ENCODE data around the gene ANXA2.

Gene ANXA2

GRCh38 chr15:60320365-60320764 is 77.4 kb downstream of the ANXA2 start:
- TF ChIP-seq, protein P1, sequence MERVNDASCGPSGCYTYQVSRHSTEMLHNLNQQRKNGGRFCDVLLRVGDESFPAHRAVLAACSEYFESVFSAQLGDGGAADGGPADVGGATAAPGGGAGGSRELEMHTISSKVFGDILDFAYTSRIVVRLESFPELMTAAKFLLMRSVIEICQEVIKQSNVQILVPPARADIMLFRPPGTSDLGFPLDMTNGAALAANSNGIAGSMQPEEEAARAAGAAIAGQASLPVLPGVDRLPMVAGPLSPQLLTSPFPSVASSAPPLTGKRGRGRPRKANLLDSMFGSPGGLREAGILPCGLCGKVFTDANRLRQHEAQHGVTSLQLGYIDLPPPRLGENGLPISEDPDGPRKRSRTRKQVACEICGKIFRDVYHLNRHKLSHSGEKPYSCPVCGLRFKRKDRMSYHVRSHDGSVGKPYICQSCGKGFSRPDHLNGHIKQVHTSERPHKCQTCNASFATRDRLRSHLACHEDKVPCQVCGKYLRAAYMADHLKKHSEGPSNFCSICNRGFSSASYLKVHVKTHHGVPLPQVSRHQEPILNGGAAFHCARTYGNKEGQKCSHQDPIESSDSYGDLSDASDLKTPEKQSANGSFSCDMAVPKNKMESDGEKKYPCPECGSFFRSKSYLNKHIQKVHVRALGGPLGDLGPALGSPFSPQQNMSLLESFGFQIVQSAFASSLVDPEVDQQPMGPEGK (CRISPR knock-in tag; IDR thresholded peaks at IDR 0.05; ENCODE audit: borderline replicate concordance): no peak
- TF ChIP-seq CSDC2 (CRISPR knock-in tag; IDR thresholded peaks at IDR 0.05) (no peak), ESRRG (CRISPR knock-in tag; IDR thresholded peaks at IDR 0.05) (no peak)
- TF ChIP-seq, protein P2, sequence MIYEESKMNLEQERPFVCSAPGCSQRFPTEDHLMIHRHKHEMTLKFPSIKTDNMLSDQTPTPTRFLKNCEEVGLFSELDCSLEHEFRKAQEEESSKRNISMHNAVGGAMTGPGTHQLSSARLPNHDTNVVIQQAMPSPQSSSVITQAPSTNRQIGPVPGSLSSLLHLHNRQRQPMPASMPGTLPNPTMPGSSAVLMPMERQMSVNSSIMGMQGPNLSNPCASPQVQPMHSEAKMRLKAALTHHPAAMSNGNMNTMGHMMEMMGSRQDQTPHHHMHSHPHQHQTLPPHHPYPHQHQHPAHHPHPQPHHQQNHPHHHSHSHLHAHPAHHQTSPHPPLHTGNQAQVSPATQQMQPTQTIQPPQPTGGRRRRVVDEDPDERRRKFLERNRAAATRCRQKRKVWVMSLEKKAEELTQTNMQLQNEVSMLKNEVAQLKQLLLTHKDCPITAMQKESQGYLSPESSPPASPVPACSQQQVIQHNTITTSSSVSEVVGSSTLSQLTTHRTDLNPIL (CRISPR knock-in tag; IDR thresholded peaks at IDR 0.05; ENCODE audit: low read depth): no peak
- ATAC-seq: no peak

DNA sequence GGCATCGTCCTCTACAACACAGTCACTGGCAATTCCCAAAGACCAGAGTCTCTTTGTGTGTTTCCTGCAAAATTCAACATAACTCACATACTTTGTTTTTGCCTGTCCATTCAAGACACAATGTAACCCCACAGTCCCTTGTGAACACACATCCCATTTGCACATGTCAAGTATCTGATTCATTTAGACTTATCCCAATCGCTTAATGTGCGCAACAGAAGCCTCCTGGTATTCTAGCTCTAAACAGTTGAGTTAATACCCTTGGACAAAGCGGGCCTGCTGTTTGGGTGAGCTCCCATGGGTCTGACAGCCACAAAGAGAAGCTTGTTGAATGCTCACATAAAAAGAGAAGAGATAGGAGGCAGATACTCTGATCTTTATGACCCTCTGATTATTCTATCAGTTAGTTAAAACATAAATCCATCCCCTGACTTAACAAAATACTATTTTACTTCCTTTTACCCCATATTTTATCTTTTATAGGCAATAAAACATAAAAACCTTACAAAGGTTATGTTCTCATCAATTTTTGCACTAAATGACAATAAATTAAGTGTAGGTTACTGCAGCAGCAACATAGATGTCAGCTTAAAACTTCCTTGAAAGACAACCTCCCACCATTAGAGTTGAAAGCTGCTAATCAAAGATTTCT is 79.4 kb downstream of the ANXA2 start:
- no peak for ATAC-seq
- TF ChIP-seq, protein P3, sequence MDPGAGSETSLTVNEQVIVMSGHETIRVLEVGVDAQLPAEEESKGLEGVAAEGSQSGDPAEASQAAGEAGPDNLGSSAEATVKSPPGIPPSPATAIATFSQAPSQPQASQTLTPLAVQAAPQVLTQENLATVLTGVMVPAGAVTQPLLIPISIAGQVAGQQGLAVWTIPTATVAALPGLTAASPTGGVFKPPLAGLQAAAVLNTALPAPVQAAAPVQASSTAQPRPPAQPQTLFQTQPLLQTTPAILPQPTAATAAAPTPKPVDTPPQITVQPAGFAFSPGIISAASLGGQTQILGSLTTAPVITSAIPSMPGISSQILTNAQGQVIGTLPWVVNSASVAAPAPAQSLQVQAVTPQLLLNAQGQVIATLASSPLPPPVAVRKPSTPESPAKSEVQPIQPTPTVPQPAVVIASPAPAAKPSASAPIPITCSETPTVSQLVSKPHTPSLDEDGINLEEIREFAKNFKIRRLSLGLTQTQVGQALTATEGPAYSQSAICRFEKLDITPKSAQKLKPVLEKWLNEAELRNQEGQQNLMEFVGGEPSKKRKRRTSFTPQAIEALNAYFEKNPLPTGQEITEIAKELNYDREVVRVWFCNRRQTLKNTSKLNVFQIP (CRISPR knock-in tag; IDR thresholded peaks at IDR 0.05; ENCODE audit: borderline replicate concordance, low read depth): no peak
- no peak for TF ChIP-seq ZNF8 (CRISPR knock-in tag; IDR thresholded peaks at IDR 0.05)
- TF ChIP-seq, protein P4, sequence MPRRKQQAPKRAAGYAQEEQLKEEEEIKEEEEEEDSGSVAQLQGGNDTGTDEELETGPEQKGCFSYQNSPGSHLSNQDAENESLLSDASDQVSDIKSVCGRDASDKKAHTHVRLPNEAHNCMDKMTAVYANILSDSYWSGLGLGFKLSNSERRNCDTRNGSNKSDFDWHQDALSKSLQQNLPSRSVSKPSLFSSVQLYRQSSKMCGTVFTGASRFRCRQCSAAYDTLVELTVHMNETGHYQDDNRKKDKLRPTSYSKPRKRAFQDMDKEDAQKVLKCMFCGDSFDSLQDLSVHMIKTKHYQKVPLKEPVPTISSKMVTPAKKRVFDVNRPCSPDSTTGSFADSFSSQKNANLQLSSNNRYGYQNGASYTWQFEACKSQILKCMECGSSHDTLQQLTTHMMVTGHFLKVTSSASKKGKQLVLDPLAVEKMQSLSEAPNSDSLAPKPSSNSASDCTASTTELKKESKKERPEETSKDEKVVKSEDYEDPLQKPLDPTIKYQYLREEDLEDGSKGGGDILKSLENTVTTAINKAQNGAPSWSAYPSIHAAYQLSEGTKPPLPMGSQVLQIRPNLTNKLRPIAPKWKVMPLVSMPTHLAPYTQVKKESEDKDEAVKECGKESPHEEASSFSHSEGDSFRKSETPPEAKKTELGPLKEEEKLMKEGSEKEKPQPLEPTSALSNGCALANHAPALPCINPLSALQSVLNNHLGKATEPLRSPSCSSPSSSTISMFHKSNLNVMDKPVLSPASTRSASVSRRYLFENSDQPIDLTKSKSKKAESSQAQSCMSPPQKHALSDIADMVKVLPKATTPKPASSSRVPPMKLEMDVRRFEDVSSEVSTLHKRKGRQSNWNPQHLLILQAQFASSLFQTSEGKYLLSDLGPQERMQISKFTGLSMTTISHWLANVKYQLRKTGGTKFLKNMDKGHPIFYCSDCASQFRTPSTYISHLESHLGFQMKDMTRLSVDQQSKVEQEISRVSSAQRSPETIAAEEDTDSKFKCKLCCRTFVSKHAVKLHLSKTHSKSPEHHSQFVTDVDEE (CRISPR knock-in tag; IDR thresholded peaks at IDR 0.05): no peak
- no peak for TF ChIP-seq GLIS3 (CRISPR knock-in tag; IDR thresholded peaks at IDR 0.05)
- TF ChIP-seq CSDC2 (CRISPR knock-in tag; IDR thresholded peaks at IDR 0.05): no peak

DNA sequence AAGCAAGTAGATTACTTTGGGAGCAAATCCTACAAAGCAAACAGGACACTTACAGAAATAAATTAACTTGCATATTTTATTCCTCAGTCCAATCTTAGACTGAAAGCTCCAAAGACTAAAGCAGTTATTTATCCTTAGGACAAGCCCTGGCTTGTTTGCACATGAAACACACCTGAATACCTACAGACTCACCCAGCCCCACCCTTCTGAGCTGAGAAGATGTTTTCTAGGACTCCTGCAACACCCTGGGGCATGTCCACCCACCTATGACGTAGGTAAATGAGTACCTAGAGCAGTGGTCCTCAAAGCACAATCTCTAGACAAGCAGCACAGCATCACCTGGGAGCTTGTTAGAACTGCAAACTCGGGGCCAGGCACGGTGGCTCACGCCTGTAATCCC is 80.8 kb downstream of the ANXA2 start:
- TF ChIP-seq, protein P1 (CRISPR knock-in tag; IDR thresholded peaks at IDR 0.05; ENCODE audit: borderline replicate concordance): no peak
- TF ChIP-seq SNAI2 (CRISPR knock-in tag; IDR thresholded peaks at IDR 0.05) (no peak), GLIS3 (CRISPR knock-in tag; IDR thresholded peaks at IDR 0.05) (no peak), PPARA (CRISPR knock-in tag; IDR thresholded peaks at IDR 0.05; ENCODE audit: borderline replicate concordance) (no peak)
- no peak for ATAC-seq

DNA sequence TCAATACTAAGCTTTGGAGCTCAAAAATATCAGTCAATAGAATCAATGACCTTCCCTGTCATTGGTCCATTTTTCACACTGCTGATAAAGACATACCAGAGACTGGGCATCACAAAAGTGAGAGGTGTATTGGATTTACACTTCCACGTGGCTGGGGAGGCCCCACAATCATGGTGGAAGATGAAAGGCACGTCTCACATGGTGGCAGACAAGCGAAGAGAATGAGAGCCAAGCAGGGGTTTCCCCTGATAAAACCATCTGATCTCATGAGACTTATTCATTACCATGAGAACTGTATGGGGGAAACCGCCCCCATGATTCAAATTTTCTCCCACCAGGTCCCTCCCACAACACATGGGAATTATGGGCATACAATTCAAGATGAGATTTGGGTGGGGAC is 81.9 kb downstream of the ANXA2 start:
- ATAC-seq: no peak
- TF ChIP-seq, protein P1 (CRISPR knock-in tag; IDR thresholded peaks at IDR 0.05; ENCODE audit: borderline replicate concordance): no peak
- TF ChIP-seq ESRRG (CRISPR knock-in tag; IDR thresholded peaks at IDR 0.05): no peak
- no peak for TF ChIP-seq ARNTL (CRISPR knock-in tag; IDR thresholded peaks at IDR 0.05; ENCODE audit: borderline replicate concordance, low read depth)
- no peak for TF ChIP-seq RARB (CRISPR knock-in tag; IDR thresholded peaks at IDR 0.05)
- TF ChIP-seq, protein P4 (CRISPR knock-in tag; IDR thresholded peaks at IDR 0.05): no peak

Measured in SK-N-SH treated with all-trans-retinoic acid at 6 μM for 48 hours (cell line).